Gastrocnemius medialis (tissue), 4 donors: ENCODE data around the gene SLC41A3. TPM values are rescaled to one million over a fixed set of nuclear protein-coding genes. Genes with fewer than 3 reads are reported as not detected.
"Not testable (repeated sequence)": the region's sequence is repeated elsewhere in the genome, so short reads cannot be mapped to it uniquely, and the experiment has no call there.

Experiments used
- ATAC-seq, 2 donors: fragments of 150-250 bp; one replicate each; pipeline ENCODE4 v1.9.1; 2016
- DNase-seq, 2 donors: peaks; one replicate each; pipeline ENCODE4 v3.0.0-alpha.2; 2019
- H3K27ac ChIP-seq, 4 donors: fragments of 200-600 bp; sonication (generic); 1 replicate in 1 of 4; 2 replicates in 3 of 4; pipeline ENCODE4 v1.5.1; 2016 to 2018; ENCODE audit warnings: mild to moderate bottlenecking in 2 of 4, moderate library complexity in 1 of 4
- H3K27me3 ChIP-seq, 3 donors: fragments of 200-600 bp; sonication (generic) in 2 of 3; 1 replicate in 1 of 3; 2 replicates in 2 of 3; pipeline versions ENCODE4 v1.5.1 to v1.6.0; 2016 to 2019; ENCODE audit warnings: mild to moderate bottlenecking in 1 of 3, moderate library complexity in 1 of 3
- H3K36me3 ChIP-seq, 2 donors: fragments of 200-600 bp; sonication (generic) in 1 of 2; one replicate each; pipeline ENCODE4 v1.5.1; 2017 to 2018
- H3K4me1 ChIP-seq, 2 donors: fragments of 200-600 bp; sonication (generic) in 1 of 2; one replicate each; pipeline ENCODE4 v1.5.1; 2016 to 2017; ENCODE audit warnings: mild to moderate bottlenecking in 2 of 2
- H3K4me3 ChIP-seq, 4 donors: fragments of 200-600 bp; sonication (generic) in 3 of 4; 1 replicate in 1 of 4; 2 replicates in 3 of 4; pipeline ENCODE4 v1.5.1; 2016 to 2019; ENCODE audit warnings: mild to moderate bottlenecking in 2 of 4
- H3K9me3 ChIP-seq, 3 donors: fragments of 200-600 bp; sonication (generic) in 2 of 3; 1 replicate in 1 of 3; 2 replicates in 2 of 3; pipeline ENCODE4 v1.5.1; 2016 to 2019
- CTCF ChIP-seq, 5 experiments: fragments of 450-650 bp in 3 of 5; fragments of 200-600 bp in 2 of 5; sonication (generic) in 2 of 5; IDR thresholded peaks in 4 of 5; conservative IDR thresholded peaks in 1 of 5; 1 replicate in 4 of 5; 2 replicates in 1 of 5; pipeline ENCODE4 v1.5.1; 2016 to 2019; ENCODE audit warnings: antibody characterized with exemption in 5 of 5, mild to moderate bottlenecking in 3 of 5, moderate library complexity in 3 of 5
- POLR2A ChIP-seq, 2 donors: fragments of 450-650 bp; IDR thresholded peaks; one replicate each; pipeline ENCODE4 v1.6.1; 2017; ENCODE audit warnings: antibody characterized with exemption in 2 of 2, mild to moderate bottlenecking in 2 of 2, moderate library complexity in 2 of 2
- in situ Hi-C, 4 donors: fragments of 200-750 bp; cut with MboI; loops; one replicate each; pipeline versions ENCODE4 v1.15.0 to v1.8.0; 2017; ENCODE audit warnings: low sequenced_read_pairs in 4 of 4
- intact Hi-C: fragments of 100-400 bp; cut with DNase I; formaldehyde crosslinking; loops from one replicate; pipeline ENCODE4 v1.15.1; 2023; ENCODE audit warnings: low total_unique reads
- total RNA-seq, 4 donors: library from RNA; depleted of rRNA; stranded (reverse); fragments of >200 nt; gene quantifications; one replicate each; pipeline versions ENCODE4 v1.1.0 to v1.2.3, GENCODE V29; 2016

Gene SLC41A3
- total RNA-seq, 4 donors from 2014 or later: 43.1 to 76.2 (median 56.7) TPM

GRCh38 chr3:126039870-126040269 lies 44.1 kb downstream of the SLC41A3 start:
- Histone ChIP-seq H3K36me3 (no peaks in the 10 kb centered on the region), H3K4me1 (peaks cover 0 to 6% of the 10 kb centered on the region in 2 donors), H3K4me3 (no peak overlapping the region), H3K27me3 (no peaks in the 10 kb centered on the region), H3K27ac (no peak overlapping the region), H3K9me3 (no peaks in the 10 kb centered on the region)
- DNase-seq (no peak), ATAC-seq (no peak)
- intact Hi-C loops: no loop called here
- TF ChIP-seq CTCF (IDR thresholded peaks at IDR 0.05 in 4 of 5, conservative IDR thresholded peaks at IDR 0.05 in 1 of 5): no peak
- TF ChIP-seq POLR2A (IDR thresholded peaks at IDR 0.05): no peak
- in situ Hi-C loops: no loop called here

- H3K27ac ChIP-seq, H3K36me3 ChIP-seq, ATAC-seq, H3K9me3 ChIP-seq, H3K27me3 ChIP-seq, H3K4me1 ChIP-seq, in situ Hi-C loops, DNase-seq, intact Hi-C loops, H3K4me3 ChIP-seq: not testable (repeated sequence)
Observed at GRCh38 chr3:126038791-126039190, 45.1 kb downstream of the SLC41A3 start.

- intact Hi-C loops (no loop called here), in situ Hi-C loops (no loop called here)
- Histone ChIP-seq H3K27me3 (no peaks in the 10 kb centered on the region), H3K36me3 (peaks cover 0 to 21% of the 10 kb centered on the region in 2 donors), H3K9me3 (no peaks in the 10 kb centered on the region), H3K4me1 (peaks cover 0 to 6% of the 10 kb centered on the region in 2 donors), H3K4me3 (no peak overlapping the region), H3K27ac (no peak overlapping the region)
- no peak for ATAC-seq
- no peak for DNase-seq
- TF ChIP-seq CTCF (IDR thresholded peaks at IDR 0.05 in 4 of 5, conservative IDR thresholded peaks at IDR 0.05 in 1 of 5) (no peak), POLR2A (IDR thresholded peaks at IDR 0.05) (no peak)
Observed at GRCh38 chr3:126036056-126036549, 47.8 kb downstream of the SLC41A3 start.

GRCh38 chr3:126035362-126036050 lies 48.4 kb downstream of the SLC41A3 start:
- Histone ChIP-seq H3K27ac (no peak overlapping the region), H3K9me3 (no peaks in the 10 kb centered on the region), H3K4me3 (no peak overlapping the region), H3K36me3 (peaks cover 0 to 21% of the 10 kb centered on the region in 2 donors), H3K27me3 (no peaks in the 10 kb centered on the region), H3K4me1 (peaks cover 0 to 6% of the 10 kb centered on the region in 2 donors)
- intact Hi-C loops: no loop called here
- ATAC-seq: no peak
- no peak for DNase-seq
- in situ Hi-C loops: no loop called here
- TF ChIP-seq POLR2A (IDR thresholded peaks at IDR 0.05) (no peak), CTCF (IDR thresholded peaks at IDR 0.05 in 4 of 5, conservative IDR thresholded peaks at IDR 0.05 in 1 of 5) (no peak)

GRCh38 chr3:126034481-126035361 lies 49.2 kb downstream of the SLC41A3 start:
- Histone ChIP-seq H3K27me3 (no peaks in the 10 kb centered on the region), H3K4me1 (no peaks in the 10 kb centered on the region), H3K9me3 (no peaks in the 10 kb centered on the region), H3K4me3 (no peak overlapping the region), H3K27ac (no peak overlapping the region), H3K36me3 (peaks cover 0 to 21% of the 10 kb centered on the region in 2 donors)
- intact Hi-C loops (no loop called here), in situ Hi-C loops (no loop called here)
- ATAC-seq (no peak), DNase-seq (no peak)
- no peak for TF ChIP-seq POLR2A (IDR thresholded peaks at IDR 0.05)
- no peak for TF ChIP-seq CTCF (IDR thresholded peaks at IDR 0.05 in 4 of 5, conservative IDR thresholded peaks at IDR 0.05 in 1 of 5)
